GM12892 (cell line): ENCODE results near the gene PHLDB2.

ENCODE experiments used
- POLR2A ChIP-seq: IDR thresholded peaks from 2 replicates; pipeline ENCODE4 v1.6.1; 2011; ENCODE audit warnings: low read depth, low read length, control low read depth
- TAF1 ChIP-seq: IDR thresholded peaks from 2 replicates; pipeline ENCODE4 v1.6.1; 2011; ENCODE audit warnings: low read depth, mild to moderate bottlenecking, control low read depth, low read length, borderline replicate concordance

- TF ChIP-seq POLR2A (no peak), TAF1 (no peak)
Observed at GRCh38 chr3:111952086-111952485, 93.0 kb downstream of the PHLDB2 start.
